HG03025 (cell line): ENCODE measurements around the gene MRPS23.
A peak's percentile ranks its signal among the peaks of the same experiment; 100 is the strongest.
"Not testable (repeated sequence)": the region's sequence is repeated elsewhere in the genome, so short reads cannot be mapped to it uniquely, and the experiment has no call there.

Source experiments
- ATAC-seq: cut with Tn5 transposase; IDR thresholded peaks from one replicate; pipeline ENCODE4 v1.9.1; 2021; ENCODE audit warnings: mild to moderate bottlenecking, moderate library complexity; ENCODE audit not compliant: unreplicated experiment, low FRiP score

MRPS23 gene

GRCh38 chr17:57864273-57864672, 14.4 kb upstream of the MRPS23 start:
- no peak for ATAC-seq

GRCh38 chr17:57862694-57863667, 13.1 kb upstream of the MRPS23 start:
- ATAC-seq: no peak

GRCh38 chr17:57861790-57862693, 12.2 kb upstream of the MRPS23 start:
- ATAC-seq: no peak

- ATAC-seq: no peak
These were observed 11.4 kb upstream of the MRPS23 start for GRCh38 chr17:57861000-57861789.

GRCh38 chr17:57860414-57860999, 10.7 kb upstream of the MRPS23 start:
- ATAC-seq: no peak

- ATAC-seq: no peak
These were observed 10.0 kb upstream of the MRPS23 start for GRCh38 chr17:57859601-57860413.

- ATAC-seq: no peak
These were observed 9.0 kb upstream of the MRPS23 start for GRCh38 chr17:57858838-57859237.

- ATAC-seq: no peak
These were observed 7.2 kb upstream of the MRPS23 start for GRCh38 chr17:57856792-57857620.

- ATAC-seq: no peak
These were observed 5.7 kb upstream of the MRPS23 start for GRCh38 chr17:57855391-57856035.

- ATAC-seq: no peak
These were observed 3.9 kb upstream of the MRPS23 start for GRCh38 chr17:57853695-57854094.

- ATAC-seq: no peak
These were observed 3.1 kb upstream of the MRPS23 start for GRCh38 chr17:57852955-57853328.

GRCh38 chr17:57852092-57852954, 2.5 kb upstream of the MRPS23 start:
- no peak for ATAC-seq

- peak; percentile 39 for ATAC-seq
These were observed 526 bp downstream of the MRPS23 start for GRCh38 chr17:57849163-57849873.

GRCh38 chr17:57846056-57846945, 3.5 kb downstream of the MRPS23 start:
- not testable (repeated sequence) for ATAC-seq

GRCh38 chr17:57842280-57842679, 7.6 kb downstream of the MRPS23 start:
- no peak for ATAC-seq
